Cerebellar cortex (tissue), 1 donor: ENCODE results near the gene KRT32.

ENCODE experiments used
- DNase-seq: peaks from one replicate; pipeline ENCODE4 v3.0.0-alpha.2; 2015; ENCODE audit warnings: low spot score

The KRT32 gene

GRCh38 chr17:41492771-41493170 lies 25.6 kb upstream of the KRT32 start:
- no peak for DNase-seq

- no peak for DNase-seq
Observed at GRCh38 chr17:41492351-41492750, 25.2 kb upstream of the KRT32 start.

GRCh38 chr17:41491476-41491875 lies 24.3 kb upstream of the KRT32 start:
- DNase-seq: no peak

- DNase-seq: no peak
Observed at GRCh38 chr17:41490000-41490990, 23.1 kb upstream of the KRT32 start.

- DNase-seq: no peak
Observed at GRCh38 chr17:41489531-41489930, 22.3 kb upstream of the KRT32 start, which contains the start of gene KRT36. Gene KRT36, minus strand, starts transcription at chr17:41489910. Its CDS starts 46 bp downstream, at chr17:41489864.

GRCh38 chr17:41486809-41487530 lies 19.8 kb upstream of the KRT32 start:
- peak; percentile 5 for DNase-seq

- no peak for DNase-seq
Observed at GRCh38 chr17:41486316-41486715, 19.1 kb upstream of the KRT32 start.

GRCh38 chr17:41484920-41485904 lies 18.0 kb upstream of the KRT32 start:
- no peak for DNase-seq

GRCh38 chr17:41483991-41484826 lies 17.0 kb upstream of the KRT32 start:
- no peak for DNase-seq

GRCh38 chr17:41483531-41483930 lies 16.3 kb upstream of the KRT32 start:
- DNase-seq: no peak

- DNase-seq: no peak
Observed at GRCh38 chr17:41481036-41481435, 13.8 kb upstream of the KRT32 start, which contains the start of gene KRT35. Gene KRT35, minus strand, starts transcription at chr17:41481151. Its CDS starts 54 bp downstream, at chr17:41481097.

GRCh38 chr17:41480581-41480980 lies 13.4 kb upstream of the KRT32 start:
- no peak for DNase-seq

- DNase-seq: no peak
Observed at GRCh38 chr17:41480136-41480535, 12.9 kb upstream of the KRT32 start.

GRCh38 chr17:41478237-41478636 lies 11.1 kb upstream of the KRT32 start:
- DNase-seq: no peak

GRCh38 chr17:41476866-41477815 lies 10.0 kb upstream of the KRT32 start:
- DNase-seq: no peak

GRCh38 chr17:41475421-41475820 lies 8.2 kb upstream of the KRT32 start:
- DNase-seq: no peak

- DNase-seq: no peak
Observed at GRCh38 chr17:41474863-41475262, 7.7 kb upstream of the KRT32 start.

GRCh38 chr17:41468346-41468745 lies 1.2 kb upstream of the KRT32 start:
- DNase-seq: no peak

GRCh38 chr17:41467561-41467960 lies 375 bp upstream of the KRT32 start:
- DNase-seq: no peak

- DNase-seq: no peak
Observed at GRCh38 chr17:41464682-41465081, 2.5 kb downstream of the KRT32 start.
